Measurements from ENCODE around the gene MBNL1. TPM values are rescaled to one million over a fixed set of nuclear protein-coding genes. Genes with fewer than 3 reads are reported as not detected.

MBNL1 gene
- total RNA-seq, 1 experiment from 2014 or later = 200 TPM

GRCh38 chr3:152470893-152471292 lies 202.2 kb downstream of the MBNL1 start:
- no peaks in the 10 kb centered on the region for H3K9me3 ChIP-seq (ENCODE audit: control insufficient read depth in 1 of 2, insufficient read depth in 1 of 2, low read depth in 1 of 2, low read length in 2 of 2)
- TF ChIP-seq SRF (IDR thresholded peaks at IDR 0.05; ENCODE audit: low read depth) = no peak
- no peak for TF ChIP-seq MAX (IDR thresholded peaks at IDR 0.05)
- no peak for TF ChIP-seq ATF3 (IDR thresholded peaks at IDR 0.05)
- no peak for TF ChIP-seq REST (IDR thresholded peaks at IDR 0.05; ENCODE audit: low read depth)
- TF ChIP-seq EZH2 (IDR thresholded peaks at IDR 0.05) = no peak
- TF ChIP-seq ZFX (IDR thresholded peaks at IDR 0.05) = no peak
- TF ChIP-seq CBX3 (IDR thresholded peaks at IDR 0.05; ENCODE audit: low read depth) = no peak
- no peak for TF ChIP-seq ZBTB33 (IDR thresholded peaks at IDR 0.05; ENCODE audit: extremely low read depth, insufficient replicate concordance, low read length)
- TF ChIP-seq CTCF (IDR thresholded peaks at IDR 0.05 in 2 of 3, conservative IDR thresholded peaks at IDR 0.05 in 1 of 3; ENCODE audit: borderline replicate concordance in 1 of 3, insufficient read depth in 1 of 3, low read depth in 2 of 3, low read length in 2 of 3) = no peak
- no peaks in the 10 kb centered on the region for H4K20me1 ChIP-seq (ENCODE audit: insufficient read depth)
- ChIA-PET CTCF (no interaction called here), RAD21 (ENCODE audit: low non-redundant PET in 1 of 2, low total read pairs in 2 of 2, uncharacterized antibody in 2 of 2, unreplicated experiment in 2 of 2) (no interaction called here), POLR2A (no interaction called here)
- H3K9ac ChIP-seq (ENCODE audit: low read length) = no peak overlapping the region
- no peaks in the 10 kb centered on the region for H3K36me3 ChIP-seq (ENCODE audit: control insufficient read depth in 1 of 2, insufficient read depth in 2 of 2, low read length in 2 of 2)
- H3K27ac ChIP-seq (ENCODE audit: low read depth, low read length) = no peak overlapping the region
- H3K9me2 ChIP-seq (ENCODE audit: insufficient read depth) = no peaks in the 10 kb centered on the region
- DNase-seq (ENCODE audit: low read depth, low spot score) (no peak), ATAC-seq (no peak)
- H3K4me1 ChIP-seq (ENCODE audit: control insufficient read depth in 1 of 2, insufficient read depth in 2 of 2, low read length in 2 of 2) = no peaks in the 10 kb centered on the region
- H3K79me2 ChIP-seq (ENCODE audit: insufficient read depth, low read length) = no peaks in the 10 kb centered on the region
- no peak overlapping the region for H3K4me2 ChIP-seq (ENCODE audit: low read length)
- no peaks in the 10 kb centered on the region for H3K27me3 ChIP-seq (ENCODE audit: insufficient read depth, low read length)
- H3K4me3 ChIP-seq (replicated peaks in 1 of 2; ENCODE audit: low read depth in 1 of 2, low read length in 2 of 2) = no peak overlapping the region
- H2AFZ ChIP-seq (ENCODE audit: low read depth, low read length, poor library complexity, severe bottlenecking) = no peak overlapping the region
- intact Hi-C loops (cut with micrococcal nuclease) = loop anchor here (5.0 kb wide), 1 partner anchor 51 kb away; no protein-coding TSS in a partner anchor
- no TSS peak for BruUV-seq (replicated peaks)
